CD8-positive, alpha-beta memory T cell (primary cell): ENCODE measurements around the gene NR2C2AP. TPM values are rescaled to one million over a fixed set of nuclear protein-coding genes. Genes with fewer than 3 reads are reported as not detected.

Source experiments
- CTCF ChIA-PET: fragments of 350-600 bp; sonication (Branson Sonifier 250); formaldehyde crosslinking; loops from one replicate; lab custom pipeline; 2021; ENCODE audit warnings: antibody characterized with exemption; lab: Charles Lee
- POLR2A ChIA-PET: fragments of 350-600 bp; sonication (Branson Sonifier 250); formaldehyde crosslinking; loops from one replicate; lab custom pipeline; 2021; ENCODE audit warnings: antibody characterized with exemption; lab: Charles Lee
- DNase-seq, 5 donors: peaks; one replicate each; pipeline versions ENCODE4 v3.0.0 to v3.0.0-alpha.2; 2020 to 2022; ENCODE audit warnings: mixed read lengths in 1 of 5
- H3K27ac ChIP-seq: one replicate; pipeline ENCODE4 v1.7.0; 2013; ENCODE audit warnings: low read depth, mild to moderate bottlenecking, low read length, moderate library complexity
- H3K27me3 ChIP-seq: 2 replicates; pipeline ENCODE4 v1.7.0; 2013; ENCODE audit warnings: low read length, mild to moderate bottlenecking; ENCODE audit not compliant: insufficient read depth, poor library complexity, severe bottlenecking
- H3K36me3 ChIP-seq: 2 replicates; pipeline ENCODE4 v1.7.0; 2013; ENCODE audit warnings: mild to moderate bottlenecking, low read length, moderate library complexity; ENCODE audit not compliant: insufficient read depth
- H3K4me1 ChIP-seq: 2 replicates; pipeline ENCODE4 v1.7.0; 2013; ENCODE audit warnings: mild to moderate bottlenecking, low read length, moderate library complexity; ENCODE audit not compliant: insufficient read depth
- H3K4me3 ChIP-seq: 2 replicates; pipeline ENCODE4 v1.7.0; 2013; ENCODE audit warnings: mild to moderate bottlenecking, low read length
- H3K9me3 ChIP-seq: 2 replicates; pipeline ENCODE4 v1.7.0; 2013; ENCODE audit warnings: mild to moderate bottlenecking, low read length
- H3K27ac Mint-ChIP-seq, 8 donors: one replicate each; pipeline ENCODE4 v1.8.0; 2020 to 2021; ENCODE audit warnings: mixed read lengths in 8 of 8, mild to moderate bottlenecking in 6 of 8, inconsistent platforms in 3 of 8, moderate library complexity in 3 of 8
- H3K27me3 Mint-ChIP-seq, 2 donors: one replicate each; pipeline ENCODE4 v1.8.0; 2020 to 2021; ENCODE audit warnings: mixed read lengths in 2 of 2, mild to moderate bottlenecking in 1 of 2, moderate library complexity in 1 of 2
- H3K36me3 Mint-ChIP-seq, 3 donors: one replicate each; pipeline ENCODE4 v1.8.0; 2020 to 2021; ENCODE audit warnings: mixed read lengths in 3 of 3, inconsistent platforms in 1 of 3, mild to moderate bottlenecking in 1 of 3
- H3K4me1 Mint-ChIP-seq, 3 donors: one replicate each; pipeline ENCODE4 v1.8.0; 2020 to 2021; ENCODE audit warnings: mixed read lengths in 3 of 3, inconsistent platforms in 1 of 3, mild to moderate bottlenecking in 1 of 3
- H3K4me3 Mint-ChIP-seq, 7 donors: one replicate each; pipeline ENCODE4 v1.8.0; 2020 to 2021; ENCODE audit warnings: mixed read lengths in 7 of 7, mild to moderate bottlenecking in 6 of 7, moderate library complexity in 4 of 7, inconsistent platforms in 2 of 7
- H3K9me3 Mint-ChIP-seq, 5 donors: one replicate each; pipeline ENCODE4 v1.8.0; 2020 to 2022; ENCODE audit warnings: mixed read lengths in 5 of 5, mild to moderate bottlenecking in 3 of 5, moderate library complexity in 2 of 5, inconsistent platforms in 1 of 5
- polyA plus RNA-seq: library from polyadenylated mRNA; unstranded; fragments of 300-500 nt; fragmentation: Illumina TruSeq; gene quantifications from one replicate; pipeline ENCODE4 v1.2.3, GENCODE V29; 2021
- total RNA-seq, 2 experiments: library from RNA; stranded (reverse); gene quantifications; one replicate each; pipeline ENCODE4 v1.2.3, GENCODE V29; 2021

The NR2C2AP gene, protein sequence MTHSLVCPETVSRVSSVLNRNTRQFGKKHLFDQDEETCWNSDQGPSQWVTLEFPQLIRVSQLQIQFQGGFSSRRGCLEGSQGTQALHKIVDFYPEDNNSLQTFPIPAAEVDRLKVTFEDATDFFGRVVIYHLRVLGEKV
- 10 to 100 TPM; 59.5 to 60.7 TPM for total RNA-seq
- 35.4 TPM for polyA plus RNA-seq

DNA sequence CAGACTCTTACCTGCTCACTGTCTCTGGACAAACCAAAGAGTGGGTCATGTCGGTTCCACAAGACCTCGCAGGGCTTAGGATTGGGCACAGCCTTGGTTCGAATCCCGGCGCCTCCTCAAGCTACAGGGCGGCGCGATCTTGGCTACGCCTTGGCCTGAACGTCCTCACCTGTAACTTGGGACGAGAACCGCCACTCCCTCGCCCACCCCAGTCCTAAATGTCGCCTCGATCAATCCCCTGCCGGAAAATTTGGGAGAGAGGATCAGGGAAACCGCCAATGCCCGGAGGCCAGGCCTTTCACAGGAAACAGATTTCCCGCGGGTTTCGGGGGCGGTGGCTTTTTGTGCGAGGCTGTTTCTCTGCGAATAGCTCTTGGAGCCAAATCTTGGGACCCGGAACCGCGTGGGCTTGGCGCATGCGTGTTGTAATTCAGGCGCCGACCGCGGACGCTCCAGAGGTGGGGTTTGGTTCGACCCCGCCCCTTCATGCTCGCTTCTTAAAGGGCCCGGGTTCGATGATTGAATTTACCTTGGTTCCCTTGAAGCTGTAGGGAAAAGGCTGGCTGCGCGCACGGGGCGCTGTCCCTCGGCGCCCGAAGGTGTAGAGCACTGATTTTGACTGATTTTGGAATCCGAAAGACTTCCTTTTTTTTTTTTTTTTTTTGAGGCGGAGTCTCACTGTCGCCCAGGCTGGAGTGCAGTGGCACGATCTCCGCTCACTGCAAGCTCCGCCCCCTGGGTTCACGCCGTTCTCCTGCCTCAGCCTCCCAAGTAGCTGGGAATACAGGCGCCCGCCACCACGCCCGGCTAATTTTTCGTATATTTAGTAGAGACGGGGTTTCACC lies at the start of gene NR2C2AP:
Gene NR2C2AP (minus strand): TSS at position 403 of the 845 bp plus-strand sequence. CDS start 354 bp downstream, at position 49.
- H3K4me3 ChIP-seq = peak within 1 kb of the TSS; percentile 75
- Mint-ChIP-seq H3K36me3 (peaks cover 0 to 25% (median 2%) of the 10 kb centered on the region in 3 donors), H3K9me3 (no peaks in the 10 kb centered on the region), H3K4me1 (peaks cover 28 to 35% (median 30%) of the 10 kb centered on the region in 3 donors), H3K27ac (peak within 1 kb of the TSS; percentile 88 to 97 (median 92)), H3K4me3 (peak within 1 kb of the TSS; percentile 91 to 98 (median 94)), H3K27me3 (peaks cover 4 to 5% of the 10 kb centered on the region in 2 donors)
- ChIA-PET POLR2A (interaction anchor here (0.6 to 3.9 kb wide), 8 partner anchors 11 to 784 kb away, joined by 4 to 36 read pairs (median 5); partner anchors contain the start of genes BORCS8, GATAD2A, RFXANK and SLC25A42), CTCF (interaction anchor here (0.9 to 2.8 kb wide), 5 partner anchors 10 to 163 kb away, joined by 3 to 9 read pairs (median 3); no protein-coding TSS in a partner anchor)
- H3K4me1 ChIP-seq = peaks cover 27% of the 10 kb centered on the region
- H3K27me3 ChIP-seq = no peaks in the 10 kb centered on the region
- H3K9me3 ChIP-seq = no peaks in the 10 kb centered on the region
- DNase-seq = peak; percentile 88 to 92 (median 88)
- H3K27ac ChIP-seq = peak within 1 kb of the TSS; percentile 72
- H3K36me3 ChIP-seq = peaks cover 14% of the 10 kb centered on the region

DNA sequence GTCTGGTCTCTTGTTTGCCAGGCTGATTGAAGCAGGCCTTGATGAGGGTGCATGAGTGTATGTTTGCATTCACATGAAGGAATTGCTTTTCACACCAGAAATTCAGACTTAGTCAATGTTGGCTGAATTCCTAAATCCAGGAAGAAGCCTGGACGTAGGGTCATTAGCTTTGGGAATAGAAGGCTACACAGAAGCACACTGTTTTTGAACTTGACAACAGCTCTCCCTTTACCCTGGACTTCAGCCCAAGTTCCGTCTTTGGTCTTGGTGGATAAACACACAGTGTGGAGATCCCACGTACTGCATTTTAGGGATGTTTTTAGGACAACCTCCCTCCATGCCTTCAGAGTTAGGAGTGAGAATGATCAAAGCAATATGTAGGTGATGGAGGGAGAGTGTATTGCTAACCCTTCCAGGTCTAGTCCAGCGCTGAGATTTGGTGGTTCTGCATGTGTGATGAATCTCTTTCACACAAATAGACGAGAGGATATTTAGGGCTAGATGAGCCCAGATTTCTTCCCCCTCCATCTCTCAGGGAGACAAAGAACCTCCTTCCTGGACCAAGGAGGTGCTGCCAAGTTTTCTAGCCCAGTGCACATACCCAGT lies 47.1 kb upstream of the NR2C2AP start:
- H3K27ac ChIP-seq = no peak overlapping the region
- ChIA-PET CTCF (no interaction called here), POLR2A (interaction anchor here (0.6 kb wide), 1 partner anchor 18 kb away, joined by 4 read pairs; no protein-coding TSS in a partner anchor)
- no peak overlapping the region for H3K4me3 ChIP-seq
- H3K4me1 ChIP-seq = no peaks in the 10 kb centered on the region
- peaks cover 0 to 2% (median 0%) of the 10 kb centered on the region in 3 donors for H3K36me3 Mint-ChIP-seq
- H3K36me3 ChIP-seq = no peaks in the 10 kb centered on the region
- H3K4me3 Mint-ChIP-seq = no peak overlapping the region
- H3K4me1 Mint-ChIP-seq = no peaks in the 10 kb centered on the region
- H3K27me3 ChIP-seq = peaks cover 5% of the 10 kb centered on the region
- no peaks in the 10 kb centered on the region for H3K9me3 ChIP-seq
- no peak for DNase-seq
- no peaks in the 10 kb centered on the region for H3K9me3 Mint-ChIP-seq
- peaks cover 27 to 60% of the 10 kb centered on the region in 2 donors for H3K27me3 Mint-ChIP-seq
- H3K27ac Mint-ChIP-seq = no peak overlapping the region

DNA sequence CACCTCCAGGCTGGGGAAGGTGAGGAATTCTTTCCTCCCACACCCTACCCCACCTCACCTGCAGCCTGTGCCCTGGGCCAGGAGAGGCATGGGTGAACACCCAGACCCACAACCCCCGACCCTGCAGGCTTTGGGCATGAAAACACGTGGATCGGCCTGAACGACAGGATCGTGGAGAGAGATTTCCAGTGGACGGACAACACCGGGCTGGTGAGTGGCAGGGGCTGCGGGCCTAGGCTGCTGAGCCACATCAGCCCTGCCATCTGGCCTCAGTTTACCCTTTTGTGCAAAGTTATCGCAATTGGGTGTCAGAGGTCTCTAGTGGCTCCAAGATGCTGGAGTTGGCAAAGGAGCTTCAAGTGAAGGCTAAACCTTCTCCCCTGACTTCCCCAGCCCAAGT lies 37.3 kb upstream of the NR2C2AP start:
- H3K27me3 Mint-ChIP-seq = peaks cover 22 to 24% of the 10 kb centered on the region in 2 donors
- H3K9me3 Mint-ChIP-seq = peaks cover 0 to 13% (median 8%) of the 10 kb centered on the region in 5 donors
- no peaks in the 10 kb centered on the region for H3K4me1 ChIP-seq
- H3K4me3 Mint-ChIP-seq = no peak overlapping the region
- POLR2A ChIA-PET = no interaction called here
- H3K4me1 Mint-ChIP-seq = no peaks in the 10 kb centered on the region
- H3K4me3 ChIP-seq = no peak overlapping the region
- H3K27ac Mint-ChIP-seq = no peak overlapping the region
- H3K27ac ChIP-seq = no peak overlapping the region
- H3K27me3 ChIP-seq = peaks cover 6% of the 10 kb centered on the region
- no peak for DNase-seq
- peaks cover 0 to 7% (median 0%) of the 10 kb centered on the region in 3 donors for H3K36me3 Mint-ChIP-seq
- CTCF ChIA-PET = no interaction called here
- no peaks in the 10 kb centered on the region for H3K9me3 ChIP-seq
- no peaks in the 10 kb centered on the region for H3K36me3 ChIP-seq

DNA sequence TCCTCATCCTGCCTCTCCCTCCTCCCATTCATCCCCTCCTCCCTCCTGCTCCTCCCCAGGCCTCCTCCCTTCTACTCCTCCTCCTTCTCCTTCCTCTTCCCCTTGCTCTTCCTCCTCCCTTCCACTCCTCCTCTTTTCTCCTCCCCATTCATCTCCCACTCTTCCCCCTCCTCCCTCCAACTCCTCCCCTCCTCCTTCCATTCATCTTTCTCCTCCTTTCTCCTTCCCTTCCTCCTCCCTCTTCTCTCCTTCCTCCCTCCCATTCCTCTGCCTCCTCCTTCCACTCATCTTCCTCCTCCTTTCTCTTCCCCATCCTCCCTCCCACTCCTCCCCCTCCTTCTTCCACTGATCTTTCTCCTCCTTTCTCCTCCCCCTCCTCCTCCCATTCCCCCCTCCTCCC lies 36.5 kb upstream of the NR2C2AP start:
- Mint-ChIP-seq H3K36me3 (peaks cover 0 to 7% (median 0%) of the 10 kb centered on the region in 3 donors), H3K4me1 (no peaks in the 10 kb centered on the region), H3K27me3 (peaks cover 17 to 22% of the 10 kb centered on the region in 2 donors), H3K27ac (no peak overlapping the region), H3K9me3 (peaks cover 0 to 15% (median 12%) of the 10 kb centered on the region in 5 donors), H3K4me3 (no peak overlapping the region)
- Histone ChIP-seq H3K4me3 (no peak overlapping the region), H3K9me3 (peaks cover 4% of the 10 kb centered on the region), H3K27ac (no peak overlapping the region), H3K27me3 (peaks cover 6% of the 10 kb centered on the region), H3K4me1 (no peaks in the 10 kb centered on the region), H3K36me3 (no peaks in the 10 kb centered on the region)
- DNase-seq = no peak
- CTCF ChIA-PET = no interaction called here
- POLR2A ChIA-PET = no interaction called here

DNA sequence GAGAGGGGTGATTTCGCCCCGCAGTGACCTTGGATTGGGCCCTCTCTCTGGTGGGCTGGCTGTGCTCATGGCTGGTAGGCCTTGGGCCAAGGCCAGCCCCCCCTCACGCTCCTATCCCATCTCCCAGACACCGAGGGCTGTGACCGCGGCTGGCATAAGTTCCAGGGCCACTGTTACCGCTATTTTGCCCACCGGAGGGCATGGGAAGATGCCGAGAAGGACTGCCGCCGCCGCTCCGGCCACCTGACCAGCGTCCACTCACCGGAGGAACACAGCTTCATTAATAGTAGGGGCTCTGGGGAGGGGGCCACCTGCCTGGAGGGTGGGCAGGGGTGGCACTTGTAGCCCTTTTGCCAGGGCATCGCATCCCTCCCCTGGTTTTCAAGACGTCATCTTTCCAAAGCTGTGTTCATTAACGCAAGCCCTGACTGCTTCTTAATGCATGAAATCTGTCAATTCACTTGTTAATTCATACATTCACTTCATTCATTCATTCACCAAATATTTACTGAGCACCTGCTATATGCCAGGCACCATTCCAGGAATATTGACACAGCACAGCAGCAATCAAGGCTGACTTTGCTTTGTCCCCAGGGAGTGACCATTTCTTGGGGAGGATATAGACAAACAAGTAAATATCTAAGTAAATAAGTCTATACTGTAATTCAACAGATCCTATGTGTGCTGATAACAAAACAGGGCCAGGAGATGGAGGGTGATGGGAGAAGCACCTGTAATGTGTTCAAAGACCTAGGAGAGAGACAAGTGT lies 35.1 kb upstream of the NR2C2AP start:
- peaks cover 0 to 7% (median 0%) of the 10 kb centered on the region in 3 donors for H3K36me3 Mint-ChIP-seq
- H3K4me3 Mint-ChIP-seq = no peak overlapping the region
- H3K27ac Mint-ChIP-seq = no peak overlapping the region
- no peaks in the 10 kb centered on the region for H3K4me1 Mint-ChIP-seq
- Histone ChIP-seq H3K27ac (no peak overlapping the region), H3K4me1 (no peaks in the 10 kb centered on the region), H3K36me3 (no peaks in the 10 kb centered on the region), H3K4me3 (no peak overlapping the region), H3K9me3 (peaks cover 7% of the 10 kb centered on the region), H3K27me3 (peaks cover 6% of the 10 kb centered on the region)
- peaks cover 17 to 26% of the 10 kb centered on the region in 2 donors for H3K27me3 Mint-ChIP-seq
- CTCF ChIA-PET = interaction anchor here (0.9 kb wide), 1 partner anchor 13 kb away, joined by 3 read pairs; no protein-coding TSS in a partner anchor
- DNase-seq = no peak
- peaks cover 4 to 26% (median 21%) of the 10 kb centered on the region in 5 donors for H3K9me3 Mint-ChIP-seq
- POLR2A ChIA-PET = no interaction called here

DNA sequence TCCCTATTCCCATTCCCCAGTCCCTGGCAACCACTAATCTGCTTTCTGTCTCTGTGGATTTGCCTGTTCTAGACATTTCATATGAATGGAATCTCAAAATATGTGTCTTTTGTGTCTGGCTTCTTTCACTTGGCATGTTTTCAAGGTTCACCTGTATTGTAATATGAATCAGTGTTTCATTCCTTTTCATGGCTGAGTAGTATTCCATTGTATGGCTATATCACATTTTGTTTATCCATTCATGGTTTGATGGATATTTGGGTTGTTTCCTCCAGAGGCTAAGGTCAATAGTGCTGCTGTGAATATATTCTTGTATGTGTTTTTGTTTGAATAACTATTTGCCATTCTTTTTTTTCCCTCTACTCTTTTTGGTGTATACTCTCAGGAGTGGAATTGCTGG lies 33.0 kb upstream of the NR2C2AP start:
- Histone ChIP-seq H3K4me1 (no peaks in the 10 kb centered on the region), H3K4me3 (no peak overlapping the region), H3K27ac (no peak overlapping the region), H3K36me3 (no peaks in the 10 kb centered on the region), H3K27me3 (peaks cover 6% of the 10 kb centered on the region), H3K9me3 (peaks cover 7% of the 10 kb centered on the region)
- H3K4me3 Mint-ChIP-seq = no peak overlapping the region
- CTCF ChIA-PET = no interaction called here
- H3K4me1 Mint-ChIP-seq = no peaks in the 10 kb centered on the region
- peaks cover 0 to 7% (median 0%) of the 10 kb centered on the region in 3 donors for H3K36me3 Mint-ChIP-seq
- H3K27me3 Mint-ChIP-seq = peaks cover 17 to 31% of the 10 kb centered on the region in 2 donors
- no peak overlapping the region for H3K27ac Mint-ChIP-seq
- H3K9me3 Mint-ChIP-seq = peaks cover 4 to 28% (median 25%) of the 10 kb centered on the region in 5 donors
- DNase-seq = no peak
- POLR2A ChIA-PET = no interaction called here

DNA sequence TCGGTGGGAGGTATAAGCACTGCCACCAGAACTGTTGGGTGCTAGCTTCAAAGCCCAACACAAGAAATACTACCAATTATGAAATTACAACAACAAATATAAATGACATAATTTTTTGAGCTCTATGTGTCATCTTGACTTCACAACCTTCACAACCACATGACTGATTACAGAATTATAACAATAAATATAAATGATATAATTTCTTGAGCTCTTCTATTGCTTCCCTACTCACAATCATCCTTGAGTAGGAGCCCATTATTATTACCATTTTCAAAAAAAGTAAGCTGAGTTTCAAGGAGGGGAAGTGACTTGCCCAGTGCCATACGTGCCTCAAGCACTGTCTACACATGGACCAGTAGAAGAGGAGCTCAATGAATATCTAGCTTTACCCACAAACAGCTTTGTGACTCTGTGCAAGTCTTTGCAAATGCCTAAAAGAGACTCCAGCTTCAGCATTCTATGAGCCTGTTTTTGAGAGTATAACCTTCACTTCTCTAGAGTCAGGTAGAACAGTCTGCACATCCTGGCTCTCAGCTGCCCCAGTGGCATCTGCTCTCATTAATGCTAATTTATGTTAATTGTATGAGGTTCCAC lies 31.1 kb upstream of the NR2C2AP start:
- Mint-ChIP-seq H3K27me3 (peaks cover 13 to 25% of the 10 kb centered on the region in 2 donors), H3K36me3 (peaks cover 0 to 7% (median 0%) of the 10 kb centered on the region in 3 donors), H3K4me3 (no peak overlapping the region), H3K27ac (no peak overlapping the region), H3K9me3 (peaks cover 4 to 28% (median 25%) of the 10 kb centered on the region in 5 donors), H3K4me1 (no peaks in the 10 kb centered on the region)
- H3K4me3 ChIP-seq = no peak overlapping the region
- DNase-seq = no peak
- H3K27me3 ChIP-seq = no peaks in the 10 kb centered on the region
- ChIA-PET POLR2A (no interaction called here), CTCF (interaction anchor here (1.2 to 2.2 kb wide), 2 partner anchors 8 to 9 kb away, joined by 3 to 13 read pairs; no protein-coding TSS in a partner anchor)
- H3K9me3 ChIP-seq = peaks cover 7% of the 10 kb centered on the region
- H3K36me3 ChIP-seq = no peaks in the 10 kb centered on the region
- H3K27ac ChIP-seq = no peak overlapping the region
- H3K4me1 ChIP-seq = no peaks in the 10 kb centered on the region
